Body of pancreas (tissue), 4 donors: ENCODE results near the gene PAM16. TPM values are rescaled to one million over a fixed set of nuclear protein-coding genes. Genes with fewer than 3 reads are reported as not detected.

Experiments used
- ATAC-seq: fragments of 150-250 bp; one replicate; pipeline ENCODE4 v1.9.1; 2016
- DNase-seq, 4 donors: peaks; one replicate each; pipeline ENCODE4 v3.0.0-alpha.2; 2019
- H3K27ac ChIP-seq, 4 donors: fragments of 200-600 bp; sonication (generic); 1 replicate in 3 of 4; 2 replicates in 1 of 4; pipeline versions ENCODE4 v1.5.1 to v1.6.1; 2016 to 2019; ENCODE audit warnings: mild to moderate bottlenecking in 1 of 4, mixed read lengths in 1 of 4, moderate library complexity in 1 of 4
- H3K27me3 ChIP-seq, 2 donors: fragments of 200-600 bp; sonication (generic); one replicate each; pipeline ENCODE4 v1.6.0; 2016; ENCODE audit warnings: mild to moderate bottlenecking in 1 of 2
- H3K36me3 ChIP-seq, 2 donors: fragments of 200-600 bp; sonication (generic); replicated peaks in 1 of 2; 2 replicates each; pipeline ENCODE4 v1.5.1; 2016; ENCODE audit warnings: low read depth in 2 of 2; ENCODE audit not compliant: insufficient read depth in 1 of 2
- H3K4me1 ChIP-seq: fragments of 200-600 bp; sonication (generic); one replicate; pipeline ENCODE4 v1.6.0; 2016
- H3K4me3 ChIP-seq, 2 donors: fragments of 200-600 bp; sonication (generic); 1 replicate in 1 of 2; 2 replicates in 1 of 2; pipeline ENCODE4 v1.5.1; 2016 to 2019
- H3K9me3 ChIP-seq, 3 donors: fragments of 200-600 bp; sonication (generic); 1 replicate in 2 of 3; 2 replicates in 1 of 3; pipeline ENCODE4 v1.5.1; 2016
- CTCF ChIP-seq, 7 experiments: fragments of 450-650 bp in 4 of 7; fragments of 200-600 bp in 3 of 7; sonication (generic) in 3 of 7; IDR thresholded peaks; one replicate each; pipeline ENCODE4 v1.5.1; 2016 to 2019; ENCODE audit warnings: antibody characterized with exemption in 7 of 7
- POLR2A ChIP-seq, 3 donors: fragments of 450-650 bp; IDR thresholded peaks; one replicate each; pipeline ENCODE4 v1.6.1; 2016; ENCODE audit warnings: antibody characterized with exemption in 3 of 3, mild to moderate bottlenecking in 2 of 3
- WGBS, 2 donors: methylation state at CpG; one replicate each; pipeline ENCODE4 v1.1.5; 2017; 5-methylcytosine and 5-hydroxymethylcytosine counted together
- intact Hi-C: fragments of 100-400 bp; cut with DNase I; formaldehyde crosslinking; loops from one replicate; pipeline ENCODE4 v1.15.1; 2023
- total RNA-seq, 2 donors: library from RNA; depleted of rRNA; stranded (reverse); fragments of >200 nt; gene quantifications; one replicate each; pipeline ENCODE4 v1.1.0, GENCODE V29; 2016

The PAM16 gene
- total RNA-seq, 2 donors from 2014 or later = 25.9 to 27.7 TPM

GRCh38 chr16:4361033-4361943 is 10.2 kb upstream of the PAM16 start:
- H3K9me3 ChIP-seq = no peaks in the 10 kb centered on the region
- H3K36me3 ChIP-seq = peaks cover 0 to 2% of the 10 kb centered on the region in 2 donors
- TF ChIP-seq CTCF (IDR thresholded peaks at IDR 0.05) = no peak
- no peak for TF ChIP-seq POLR2A (IDR thresholded peaks at IDR 0.05)
- intact Hi-C loops = loop anchor here (2.0 kb wide), 1 partner anchor 40 kb away; no protein-coding TSS in a partner anchor
- WGBS, 2 donors = 96 to 100% methylated on average over 10 to 27 of the region's 28 CpGs
- no peaks in the 10 kb centered on the region for H3K4me1 ChIP-seq
- ATAC-seq (no peak), DNase-seq (no peak)
- no peak overlapping the region for H3K4me3 ChIP-seq
- no peak overlapping the region for H3K27ac ChIP-seq
- H3K27me3 ChIP-seq = no peaks in the 10 kb centered on the region

GRCh38 chr16:4360538-4361021 is 9.5 kb upstream of the PAM16 start:
- ATAC-seq (peak; percentile 20), DNase-seq (no peak)
- H3K36me3 ChIP-seq = peaks cover 0 to 2% of the 10 kb centered on the region in 2 donors

GRCh38 chr16:4359914-4360313 is 8.8 kb upstream of the PAM16 start:
- Histone ChIP-seq H3K9me3 (no peaks in the 10 kb centered on the region), H3K27me3 (no peaks in the 10 kb centered on the region), H3K27ac (no peak overlapping the region), H3K4me1 (no peaks in the 10 kb centered on the region), H3K4me3 (no peak overlapping the region), H3K36me3 (peaks cover 0 to 2% of the 10 kb centered on the region in 2 donors)
- no peak for TF ChIP-seq CTCF (IDR thresholded peaks at IDR 0.05)
- no peak for TF ChIP-seq POLR2A (IDR thresholded peaks at IDR 0.05)
- ATAC-seq (no peak), DNase-seq (no peak)
- WGBS, 2 donors = 84 to 94% methylated on average over 3 of the region's 3 CpGs
- intact Hi-C loops = loop anchor here (2.0 kb wide), 1 partner anchor 41 kb away; no protein-coding TSS in a partner anchor

More at GRCh38 chr16:4360538-4361021, 9.5 kb upstream of the PAM16 start:
- WGBS, 2 donors = 80 to 94% methylated on average over 9 to 11 of the region's 11 CpGs
- Histone ChIP-seq H3K9me3 (no peaks in the 10 kb centered on the region), H3K27ac (no peak overlapping the region), H3K4me3 (no peak overlapping the region), H3K27me3 (no peaks in the 10 kb centered on the region), H3K4me1 (no peaks in the 10 kb centered on the region)
- TF ChIP-seq CTCF (IDR thresholded peaks at IDR 0.05) (no peak), POLR2A (IDR thresholded peaks at IDR 0.05) (no peak)
- intact Hi-C loops = loop anchor here (2.0 kb wide), 1 partner anchor 40 kb away; no protein-coding TSS in a partner anchor

- ATAC-seq (peak; percentile 63), DNase-seq (peak; percentile 51 to 79 (median 66))
- Histone ChIP-seq H3K27ac (no peak overlapping the region), H3K4me1 (no peaks in the 10 kb centered on the region), H3K9me3 (no peaks in the 10 kb centered on the region), H3K27me3 (no peaks in the 10 kb centered on the region), H3K36me3 (peaks cover 0 to 2% of the 10 kb centered on the region in 2 donors), H3K4me3 (no peak overlapping the region)
- 25 to 37% methylated on average over 11 to 19 of the region's 19 CpGs for WGBS, 2 donors
- no peak for TF ChIP-seq POLR2A (IDR thresholded peaks at IDR 0.05)
- peak; percentile 83 to 93 (median 91) for TF ChIP-seq CTCF (IDR thresholded peaks at IDR 0.05)
- intact Hi-C loops = no loop called here
Observed at GRCh38 chr16:4358831-4359561, 7.9 kb upstream of the PAM16 start.
